ENCODE measurements around the gene ZFP1. TPM values are rescaled to one million over a fixed set of nuclear protein-coding genes. Genes with fewer than 3 reads are reported as not detected.

Gene ZFP1
- total RNA-seq, 1 experiment from 2014 or later = 22.6 TPM

DNA sequence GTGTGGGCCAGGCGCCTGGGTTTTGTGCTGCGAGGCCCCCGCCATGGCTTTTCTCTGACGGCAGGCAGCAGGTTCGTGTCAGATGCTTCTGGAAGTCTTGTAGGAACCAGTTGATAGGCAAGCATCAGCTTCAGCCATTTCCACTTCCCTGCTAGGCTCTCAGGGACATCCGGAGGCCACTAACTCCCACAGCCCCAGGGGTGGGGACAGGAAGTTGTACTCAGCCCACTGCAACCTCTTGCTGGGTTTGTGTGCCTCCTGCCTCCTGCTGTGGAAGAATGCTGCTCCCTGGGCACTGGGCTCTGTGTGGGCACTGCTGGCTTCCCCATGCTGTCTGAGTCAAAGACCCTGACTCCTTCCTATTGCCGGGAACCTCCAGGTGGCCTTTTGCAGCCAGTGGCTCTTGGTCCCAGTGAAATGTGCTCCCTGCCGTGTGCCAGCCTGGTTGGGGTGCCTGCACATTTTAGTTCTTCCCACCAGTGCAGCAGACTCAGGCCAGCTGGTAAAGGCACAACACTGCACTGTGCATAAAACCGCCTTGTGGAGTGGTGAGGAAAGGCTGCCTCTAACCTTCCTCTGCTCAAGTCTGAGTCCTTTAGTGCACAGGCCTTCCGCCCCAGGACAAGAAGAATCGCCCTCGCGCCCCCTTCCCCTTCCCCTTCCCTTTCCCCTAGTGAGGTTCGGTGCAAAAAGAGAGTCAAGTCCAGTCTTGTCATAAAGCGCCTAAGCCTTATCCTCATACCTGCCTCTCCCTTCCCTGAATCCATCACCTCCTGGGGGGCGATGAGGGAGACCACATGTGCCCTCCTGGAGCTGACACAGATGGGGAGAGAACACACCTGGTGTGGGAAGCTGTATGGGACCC lies 48.4 kb upstream of the ZFP1 start:
- no peak overlapping the region for H3K4me3 ChIP-seq (ENCODE audit: low read depth, low read length, poor library complexity, severe bottlenecking)
- TF ChIP-seq EZH2 (IDR thresholded peaks at IDR 0.05; ENCODE audit: borderline replicate concordance, low read depth, low read length, poor library complexity, severe bottlenecking) = no peak
- TF ChIP-seq, protein P1, sequence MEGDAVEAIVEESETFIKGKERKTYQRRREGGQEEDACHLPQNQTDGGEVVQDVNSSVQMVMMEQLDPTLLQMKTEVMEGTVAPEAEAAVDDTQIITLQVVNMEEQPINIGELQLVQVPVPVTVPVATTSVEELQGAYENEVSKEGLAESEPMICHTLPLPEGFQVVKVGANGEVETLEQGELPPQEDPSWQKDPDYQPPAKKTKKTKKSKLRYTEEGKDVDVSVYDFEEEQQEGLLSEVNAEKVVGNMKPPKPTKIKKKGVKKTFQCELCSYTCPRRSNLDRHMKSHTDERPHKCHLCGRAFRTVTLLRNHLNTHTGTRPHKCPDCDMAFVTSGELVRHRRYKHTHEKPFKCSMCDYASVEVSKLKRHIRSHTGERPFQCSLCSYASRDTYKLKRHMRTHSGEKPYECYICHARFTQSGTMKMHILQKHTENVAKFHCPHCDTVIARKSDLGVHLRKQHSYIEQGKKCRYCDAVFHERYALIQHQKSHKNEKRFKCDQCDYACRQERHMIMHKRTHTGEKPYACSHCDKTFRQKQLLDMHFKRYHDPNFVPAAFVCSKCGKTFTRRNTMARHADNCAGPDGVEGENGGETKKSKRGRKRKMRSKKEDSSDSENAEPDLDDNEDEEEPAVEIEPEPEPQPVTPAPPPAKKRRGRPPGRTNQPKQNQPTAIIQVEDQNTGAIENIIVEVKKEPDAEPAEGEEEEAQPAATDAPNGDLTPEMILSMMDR (conservative IDR thresholded peaks at IDR 0.05; ENCODE audit: low read depth, low read length) = no peak
- ChIA-PET POLR2A (ENCODE audit: low non-redundant PET) (no interaction called here), CTCF (interaction anchor here (1.8 kb wide), 1 partner anchor 10 kb away, joined by 5 read pairs; no protein-coding TSS in a partner anchor)
- no peaks in the 10 kb centered on the region for H3K9me3 ChIP-seq (ENCODE audit: low read depth, low read length, poor library complexity, severe bottlenecking)
- no TSS peak for BruUV-seq (replicated peaks)
- peak; percentile 88 for DNase-seq (ENCODE audit: low spot score)
- no peaks in the 10 kb centered on the region for H3K36me3 ChIP-seq (ENCODE audit: insufficient read depth, low read length, poor library complexity, severe bottlenecking)
- H3K27ac ChIP-seq (ENCODE audit: low read depth, low read length, poor library complexity, severe bottlenecking) = peak overlapping the region; percentile 77
- intact Hi-C loops (cut with micrococcal nuclease; ENCODE audit: unreplicated experiment) = no loop called here
- H3K27me3 ChIP-seq (replicated peaks; ENCODE audit: insufficient read depth, low read depth, low read length, poor library complexity) = no peaks in the 10 kb centered on the region
- peaks cover 36% of the 10 kb centered on the region for H3K4me1 ChIP-seq (ENCODE audit: insufficient read depth, low read length, poor library complexity, severe bottlenecking)

DNA sequence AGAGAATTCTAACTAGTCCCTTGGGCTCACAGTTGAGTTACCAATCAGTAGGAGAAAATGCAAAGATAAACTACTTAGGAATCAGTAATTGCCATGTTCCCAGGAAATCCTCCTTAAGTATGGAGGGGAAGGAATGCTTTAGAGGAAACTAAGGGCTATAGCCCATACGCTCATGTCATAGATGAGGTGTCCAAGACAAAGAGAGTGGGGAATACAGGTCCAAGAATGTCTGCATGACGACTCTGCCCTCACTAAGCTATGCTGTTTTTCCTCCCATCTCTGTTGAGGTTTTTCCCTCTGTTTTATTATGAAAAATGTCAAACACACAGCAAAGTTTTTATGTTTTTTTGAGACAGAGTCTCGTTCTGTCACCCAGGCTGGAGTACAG lies 47.7 kb upstream of the ZFP1 start:
- H3K27ac ChIP-seq (ENCODE audit: low read depth, low read length, poor library complexity, severe bottlenecking) = peak overlapping the region; percentile 77
- no peak overlapping the region for H3K4me3 ChIP-seq (ENCODE audit: low read depth, low read length, poor library complexity, severe bottlenecking)
- H3K9me3 ChIP-seq (ENCODE audit: low read depth, low read length, poor library complexity, severe bottlenecking) = no peaks in the 10 kb centered on the region
- H3K4me1 ChIP-seq (ENCODE audit: insufficient read depth, low read length, poor library complexity, severe bottlenecking) = peaks cover 43% of the 10 kb centered on the region
- no peaks in the 10 kb centered on the region for H3K27me3 ChIP-seq (replicated peaks; ENCODE audit: insufficient read depth, low read depth, low read length, poor library complexity)
- DNase-seq (ENCODE audit: low spot score) = no peak
- ChIA-PET POLR2A (ENCODE audit: low non-redundant PET) (interaction anchor here (0.7 kb wide), 1 partner anchor 366 kb away, joined by 5 read pairs; no protein-coding TSS in a partner anchor), CTCF (no interaction called here)
- no TSS peak for BruUV-seq (replicated peaks)
- no peaks in the 10 kb centered on the region for H3K36me3 ChIP-seq (ENCODE audit: insufficient read depth, low read length, poor library complexity, severe bottlenecking)
- intact Hi-C loops (cut with micrococcal nuclease; ENCODE audit: unreplicated experiment) = no loop called here
- TF ChIP-seq, protein P1 (conservative IDR thresholded peaks at IDR 0.05; ENCODE audit: low read depth, low read length) = no peak
- no peak for TF ChIP-seq EZH2 (IDR thresholded peaks at IDR 0.05; ENCODE audit: borderline replicate concordance, low read depth, low read length, poor library complexity, severe bottlenecking)

DNA sequence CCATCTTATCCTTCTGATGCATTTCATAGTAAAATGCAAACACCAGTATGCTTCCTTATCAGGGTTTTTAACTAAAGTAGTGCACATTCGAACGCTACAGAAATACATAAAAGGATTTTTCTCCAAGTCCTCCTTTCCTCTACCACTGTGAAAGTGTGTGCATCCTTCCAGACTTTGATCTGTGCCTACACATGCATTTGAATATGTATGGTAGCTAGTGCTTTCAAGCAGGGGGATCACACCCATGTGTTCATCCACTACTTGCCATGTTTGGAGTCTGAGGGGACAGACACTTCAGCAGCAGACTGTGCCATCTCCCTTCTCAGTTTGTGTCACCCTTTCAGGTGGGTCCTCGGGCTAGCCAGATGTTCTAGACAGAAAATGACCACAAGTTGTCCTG lies 46.7 kb upstream of the ZFP1 start:
- H3K4me3 ChIP-seq (ENCODE audit: low read depth, low read length, poor library complexity, severe bottlenecking) = no peak overlapping the region
- intact Hi-C loops (cut with micrococcal nuclease; ENCODE audit: unreplicated experiment) = no loop called here
- H3K27ac ChIP-seq (ENCODE audit: low read depth, low read length, poor library complexity, severe bottlenecking) = no peak overlapping the region
- DNase-seq (ENCODE audit: low spot score) = no peak
- no TSS peak for BruUV-seq (replicated peaks)
- H3K36me3 ChIP-seq (ENCODE audit: insufficient read depth, low read length, poor library complexity, severe bottlenecking) = no peaks in the 10 kb centered on the region
- H3K9me3 ChIP-seq (ENCODE audit: low read depth, low read length, poor library complexity, severe bottlenecking) = no peaks in the 10 kb centered on the region
- H3K4me1 ChIP-seq (ENCODE audit: insufficient read depth, low read length, poor library complexity, severe bottlenecking) = peaks cover 53% of the 10 kb centered on the region
- ChIA-PET POLR2A (ENCODE audit: low non-redundant PET) (no interaction called here), CTCF (no interaction called here)
- TF ChIP-seq, protein P1 (conservative IDR thresholded peaks at IDR 0.05; ENCODE audit: low read depth, low read length) = no peak
- TF ChIP-seq EZH2 (IDR thresholded peaks at IDR 0.05; ENCODE audit: borderline replicate concordance, low read depth, low read length, poor library complexity, severe bottlenecking) = no peak
- no peaks in the 10 kb centered on the region for H3K27me3 ChIP-seq (replicated peaks; ENCODE audit: insufficient read depth, low read depth, low read length, poor library complexity)

All from A673 (cell line).